ENCODE results near the gene FOXB1.

DNA sequence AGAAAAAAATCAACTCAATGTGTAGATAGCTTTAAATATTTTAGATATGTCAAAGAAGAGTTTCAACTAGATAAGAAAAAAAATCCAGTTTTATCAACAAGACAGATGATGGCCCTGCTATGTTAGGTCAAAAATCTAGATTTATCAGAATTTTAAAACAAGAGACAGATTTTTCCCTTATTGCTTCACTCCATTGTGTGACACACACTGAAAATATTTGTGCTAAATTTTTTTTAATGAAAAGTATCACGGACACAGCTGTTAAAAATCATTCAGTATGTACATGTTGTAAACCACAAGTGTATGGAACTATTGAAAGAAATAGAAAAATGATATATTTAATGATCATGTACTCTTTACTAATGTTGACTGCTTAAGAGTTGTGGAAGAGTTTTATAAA lies 43.6 kb downstream of the FOXB1 start:
- TF ChIP-seq, protein P1, sequence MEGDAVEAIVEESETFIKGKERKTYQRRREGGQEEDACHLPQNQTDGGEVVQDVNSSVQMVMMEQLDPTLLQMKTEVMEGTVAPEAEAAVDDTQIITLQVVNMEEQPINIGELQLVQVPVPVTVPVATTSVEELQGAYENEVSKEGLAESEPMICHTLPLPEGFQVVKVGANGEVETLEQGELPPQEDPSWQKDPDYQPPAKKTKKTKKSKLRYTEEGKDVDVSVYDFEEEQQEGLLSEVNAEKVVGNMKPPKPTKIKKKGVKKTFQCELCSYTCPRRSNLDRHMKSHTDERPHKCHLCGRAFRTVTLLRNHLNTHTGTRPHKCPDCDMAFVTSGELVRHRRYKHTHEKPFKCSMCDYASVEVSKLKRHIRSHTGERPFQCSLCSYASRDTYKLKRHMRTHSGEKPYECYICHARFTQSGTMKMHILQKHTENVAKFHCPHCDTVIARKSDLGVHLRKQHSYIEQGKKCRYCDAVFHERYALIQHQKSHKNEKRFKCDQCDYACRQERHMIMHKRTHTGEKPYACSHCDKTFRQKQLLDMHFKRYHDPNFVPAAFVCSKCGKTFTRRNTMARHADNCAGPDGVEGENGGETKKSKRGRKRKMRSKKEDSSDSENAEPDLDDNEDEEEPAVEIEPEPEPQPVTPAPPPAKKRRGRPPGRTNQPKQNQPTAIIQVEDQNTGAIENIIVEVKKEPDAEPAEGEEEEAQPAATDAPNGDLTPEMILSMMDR (IDR thresholded peaks at IDR 0.05) = no peak
- no peak for TF ChIP-seq EZH2 (IDR thresholded peaks at IDR 0.05; ENCODE audit: borderline replicate concordance, insufficient read depth, low read depth, low read length, poor library complexity, severe bottlenecking)
